G401 (cell line): ENCODE measurements around the gene EBP. TPM values are rescaled to one million over a fixed set of nuclear protein-coding genes. Genes with fewer than 3 reads are reported as not detected.

Experiments
- DNase-seq: peaks from one replicate; pipeline ENCODE4 v3.0.0-alpha.2; 2015; ENCODE audit warnings: low spot score
- in situ Hi-C: cut with HindIII; loops from 2 replicates; pipeline ENCODE4 v1.10.0; 2016; ENCODE audit warnings: low sequenced_read_pairs, mixed read lengths
- total RNA-seq: library from RNA; depleted of rRNA; stranded (reverse); fragments of >200 nt; shearing (Covaris generic); gene quantifications from 2 replicates; pipeline ENCODE4 v1.2.3, GENCODE V29; 2014; rRNA removed

EBP gene
- 87.4 and 107 TPM in 2 replicates for total RNA-seq

GRCh38 chrX:48521353-48522243 lies at the start of gene EBP:
EBP (plus strand) TSS chrX:48521808; CDS start chrX:48523772, 1,964 bp downstream.
- in situ Hi-C loops: no loop called here
- DNase-seq: peak; percentile 91

- in situ Hi-C loops: no loop called here
- DNase-seq: no peak
Observed at GRCh38 chrX:48472225-48472624, 49.4 kb upstream of the EBP start.

GRCh38 chrX:48472851-48473703 lies 48.5 kb upstream of the EBP start:
- DNase-seq: peak; percentile 7
- in situ Hi-C loops: no loop called here

DNA sequence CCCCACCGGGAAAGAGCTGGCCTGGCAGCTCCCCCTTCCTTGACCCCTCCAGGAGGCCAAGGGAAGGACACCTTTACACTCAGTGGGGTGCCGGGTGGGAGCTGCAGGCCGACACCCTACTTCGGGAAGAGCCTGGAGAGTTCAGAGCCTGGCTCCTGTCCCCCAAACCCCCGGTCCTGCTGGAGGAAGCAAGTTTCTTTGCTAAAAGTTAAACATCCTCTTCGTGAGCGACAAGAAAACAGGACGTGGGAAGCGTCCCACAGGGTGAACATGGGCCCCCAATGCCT lies 48.0 kb upstream of the EBP start:
- no peak for DNase-seq
- in situ Hi-C loops: no loop called here

DNA sequence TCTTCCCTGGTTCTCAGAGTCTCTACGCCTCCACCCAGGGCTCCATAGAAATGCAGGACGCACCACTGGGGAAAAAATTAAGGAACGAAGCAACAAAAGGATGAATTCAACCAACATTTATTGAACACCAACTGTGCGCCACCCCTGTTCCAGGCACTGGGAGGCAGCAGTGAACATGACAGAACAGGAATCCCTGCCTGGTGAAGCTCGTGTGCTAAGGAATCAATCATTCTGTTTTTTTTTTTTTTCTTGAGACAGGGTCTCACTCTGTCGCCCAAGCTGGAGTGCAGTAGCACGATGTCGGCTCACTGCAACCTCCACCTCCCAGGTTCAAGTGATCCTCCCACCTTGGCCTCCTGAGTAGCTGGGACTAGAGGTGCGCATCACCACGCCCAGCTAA lies 47.5 kb upstream of the EBP start:
- in situ Hi-C loops: no loop called here
- DNase-seq: no peak

DNA sequence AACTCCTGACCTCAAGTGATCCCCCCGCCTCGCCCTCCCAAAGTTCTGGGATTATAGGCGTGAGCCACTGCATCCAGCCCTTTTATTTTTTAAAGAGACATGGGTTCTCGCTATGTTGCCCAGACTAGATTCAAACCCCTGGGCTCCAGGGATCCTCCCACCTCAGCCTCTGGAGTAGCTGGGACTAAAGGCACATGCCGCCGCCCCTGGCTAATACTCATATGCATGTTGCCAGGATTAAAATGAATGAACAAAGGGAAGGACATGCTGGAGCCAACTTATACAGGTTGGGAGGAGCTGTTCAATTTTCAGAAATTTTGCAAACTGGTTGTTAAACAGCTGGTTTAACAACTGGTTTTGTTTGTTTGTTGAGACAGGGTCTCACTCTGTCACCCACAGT lies 47.0 kb upstream of the EBP start:
- no peak for DNase-seq
- in situ Hi-C loops: no loop called here

DNA sequence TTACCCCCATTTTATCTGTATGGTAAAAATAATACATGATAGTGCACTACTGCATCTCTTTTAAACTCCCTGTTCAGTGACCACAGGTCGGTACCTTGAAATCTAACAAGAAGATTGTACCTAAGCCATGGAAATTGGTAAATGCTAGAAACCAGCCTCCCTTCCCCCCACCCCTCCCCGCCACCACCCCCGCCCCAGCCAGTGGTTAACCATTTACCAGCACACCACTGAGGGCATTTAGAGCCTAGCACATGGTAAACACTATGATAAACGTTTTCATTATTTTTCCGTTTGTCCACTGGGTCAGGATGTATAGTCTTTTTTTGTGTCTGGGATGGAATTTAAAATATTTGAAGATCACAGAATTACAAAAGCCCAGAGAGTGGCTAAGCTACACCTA lies 46.3 kb upstream of the EBP start:
- DNase-seq: peak; percentile 2

GRCh38 chrX:48475774-48476577 lies 45.6 kb upstream of the EBP start, which contains the start of gene FTSJ1:
FTSJ1 (plus strand) TSS chrX:48476199; CDS start chrX:48478048, 1,849 bp downstream.
- in situ Hi-C loops: no loop called here
- DNase-seq: peak; percentile 94

More for the DNA sequence above, 46.3 kb upstream of the EBP start:
- in situ Hi-C loops: no loop called here

DNA sequence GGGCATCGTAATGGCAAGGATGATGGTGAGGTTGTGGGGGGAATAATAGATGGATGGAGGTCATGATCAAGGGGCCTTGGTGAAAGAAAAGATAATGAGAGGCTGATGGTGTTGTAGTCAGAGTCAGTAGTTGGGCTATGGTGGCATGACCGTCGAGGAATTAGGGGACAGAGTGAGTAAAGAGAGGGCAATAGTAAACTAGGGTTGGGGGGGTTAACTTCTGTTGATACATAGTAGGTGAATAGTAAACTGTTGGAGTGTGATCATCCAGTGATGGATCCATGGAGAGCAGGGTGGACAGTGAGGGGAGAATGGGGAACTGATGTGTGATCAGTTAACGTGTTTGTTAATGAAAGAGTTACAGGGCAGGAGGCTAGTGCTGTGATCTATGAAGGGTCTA lies 44.7 kb upstream of the EBP start:
- no peak for DNase-seq
- in situ Hi-C loops: no loop called here

- in situ Hi-C loops: no loop called here
- no peak for DNase-seq
Observed at GRCh38 chrX:48477960-48478755, 43.5 kb upstream of the EBP start.

GRCh38 chrX:48478806-48479205 lies 42.8 kb upstream of the EBP start:
- in situ Hi-C loops: no loop called here
- DNase-seq: no peak

- in situ Hi-C loops: no loop called here
- DNase-seq: no peak
Observed at GRCh38 chrX:48480142-48480541, 41.5 kb upstream of the EBP start.

- no peak for DNase-seq
- in situ Hi-C loops: no loop called here
Observed at GRCh38 chrX:48480583-48480982, 41.0 kb upstream of the EBP start.

- in situ Hi-C loops: no loop called here
- no peak for DNase-seq
Observed at GRCh38 chrX:48482526-48482925, 39.1 kb upstream of the EBP start.

DNA sequence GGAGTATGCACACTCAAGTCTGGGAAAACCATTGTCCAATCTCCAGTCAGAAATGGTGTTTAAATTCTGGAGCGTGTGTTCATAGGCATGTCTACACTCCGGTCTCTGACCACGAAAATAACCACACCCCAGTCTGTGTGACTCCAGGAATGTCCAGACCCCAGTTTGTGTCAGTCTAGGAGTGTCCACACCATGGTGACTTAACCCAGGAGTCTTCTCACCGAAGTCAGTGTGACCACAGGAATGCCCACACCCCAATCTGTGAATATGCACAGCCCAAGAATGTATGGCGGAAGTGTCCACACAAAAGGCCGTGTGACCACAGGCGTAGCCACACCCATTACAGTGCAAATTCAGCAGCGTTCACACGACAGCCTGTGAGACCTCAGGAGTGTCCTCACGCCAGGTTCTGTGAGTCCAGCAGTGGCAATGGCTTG lies 34.2 kb upstream of the EBP start:
- DNase-seq: no peak
- in situ Hi-C loops: no loop called here

GRCh38 chrX:48488034-48488433 lies 33.6 kb upstream of the EBP start:
- in situ Hi-C loops: no loop called here

GRCh38 chrX:48489296-48489695 lies 32.3 kb upstream of the EBP start:
- in situ Hi-C loops: no loop called here
- DNase-seq: no peak

More at GRCh38 chrX:48488034-48488433, 33.6 kb upstream of the EBP start:
- DNase-seq: no peak

DNA sequence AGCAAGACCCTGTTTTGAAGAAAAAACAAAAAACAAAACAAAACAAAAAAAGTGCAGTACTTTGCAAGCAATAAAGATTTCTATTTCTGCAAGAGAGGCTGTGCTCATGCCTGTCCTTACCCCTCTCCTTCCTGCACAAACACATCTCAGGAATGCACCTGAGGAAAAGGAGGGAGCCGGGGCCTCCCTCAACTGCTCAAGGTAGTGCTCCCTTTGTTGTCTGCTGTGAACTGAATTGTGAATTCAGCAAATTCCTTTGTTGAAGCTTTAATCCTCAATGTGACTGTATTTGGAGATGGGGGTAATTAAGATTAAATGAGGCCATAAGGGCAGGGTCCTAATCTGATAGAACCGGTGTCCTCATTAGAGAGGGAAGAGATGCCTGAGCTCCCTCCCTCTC lies 31.7 kb upstream of the EBP start:
- no peak for DNase-seq
- in situ Hi-C loops: no loop called here

GRCh38 chrX:48490661-48491060 lies 30.9 kb upstream of the EBP start:
- DNase-seq: no peak
- in situ Hi-C loops: no loop called here
